ENCODE measurements around the gene PRR36.

PRR36 gene

GRCh38 chr19:7845390-7846154 lies 28.6 kb downstream of the PRR36 start:
- no peak for DNase-seq (ENCODE audit: low spot score)

GRCh38 chr19:7844951-7845350 lies 29.2 kb downstream of the PRR36 start:
- DNase-seq (ENCODE audit: low spot score) = no peak

- DNase-seq (ENCODE audit: low spot score) = no peak
Observed at GRCh38 chr19:7844405-7844804, 29.8 kb downstream of the PRR36 start.

- no peak for DNase-seq (ENCODE audit: low spot score)
Observed at GRCh38 chr19:7843521-7843920, 30.7 kb downstream of the PRR36 start.

GRCh38 chr19:7842661-7843294 lies 31.4 kb downstream of the PRR36 start:
- no peak for DNase-seq (ENCODE audit: low spot score)

GRCh38 chr19:7841751-7842660 lies 32.2 kb downstream of the PRR36 start:
- no peak for DNase-seq (ENCODE audit: low spot score)

GRCh38 chr19:7840629-7841028 lies 33.6 kb downstream of the PRR36 start:
- DNase-seq (ENCODE audit: low spot score) = no peak

- no peak for DNase-seq (ENCODE audit: low spot score)
Observed at GRCh38 chr19:7839476-7839875, 34.7 kb downstream of the PRR36 start.

GRCh38 chr19:7833225-7834099 lies 40.7 kb downstream of the PRR36 start:
- peak; percentile 32 for DNase-seq (ENCODE audit: low spot score)

- DNase-seq (ENCODE audit: low spot score) = no peak
Observed at GRCh38 chr19:7832781-7833180, 41.4 kb downstream of the PRR36 start.

GRCh38 chr19:7832009-7832408 lies 42.2 kb downstream of the PRR36 start:
- DNase-seq (ENCODE audit: low spot score) = no peak

- peak; percentile 60 for DNase-seq (ENCODE audit: low spot score)
Observed at GRCh38 chr19:7831452-7831851, 42.7 kb downstream of the PRR36 start.

- no peak for DNase-seq (ENCODE audit: low spot score)
Observed at GRCh38 chr19:7830823-7831222, 43.4 kb downstream of the PRR36 start.

- no peak for DNase-seq (ENCODE audit: low spot score)
Observed at GRCh38 chr19:7830272-7830771, 43.9 kb downstream of the PRR36 start.

GRCh38 chr19:7829561-7830271 lies 44.5 kb downstream of the PRR36 start, which contains the start of gene EVI5L:
Gene EVI5L (plus strand): TSS chr19:7830218. CDS start chr19:7846543, 16,325 bp downstream.
- peak; percentile 100 for DNase-seq (ENCODE audit: low spot score)

GRCh38 chr19:7829166-7829520 lies 45.0 kb downstream of the PRR36 start:
- DNase-seq (ENCODE audit: low spot score) = no peak

GRCh38 chr19:7823686-7824301 lies 50.4 kb downstream of the PRR36 start:
- no peak for DNase-seq (ENCODE audit: low spot score)

GRCh38 chr19:7822910-7823515 lies 51.2 kb downstream of the PRR36 start:
- DNase-seq (ENCODE audit: low spot score) = no peak

GRCh38 chr19:7820588-7820987 lies 53.6 kb downstream of the PRR36 start:
- no peak for DNase-seq (ENCODE audit: low spot score)

- no peak for DNase-seq (ENCODE audit: low spot score)
Observed at GRCh38 chr19:7819337-7819736, 54.9 kb downstream of the PRR36 start.
